Measurements from ENCODE around the gene YEATS2. TPM values are rescaled to one million over a fixed set of nuclear protein-coding genes. Genes with fewer than 3 reads are reported as not detected.

YEATS2 gene
- total and polyA plus RNA-seq, 2 donors (not counting 3 experiments of a cell fraction or from before 2014, with no cell fraction given), result 30.2 to 59.9 TPM

GRCh38 chr3:183802989-183803388 is 105.4 kb downstream of the YEATS2 start:
- POLR2A ChIA-PET, result no interaction called here

More at GRCh38 chr3:183802989-183803388, 105.4 kb downstream of the YEATS2 start:
- Histone ChIP-seq H3K9me1 (replicated peaks; ENCODE audit: control insufficient read depth, extremely low read depth, insufficient read depth, low read length) (no peaks in the 10 kb centered on the region), H3K27me3 (ENCODE audit: control insufficient read depth in 2 of 2, insufficient read depth in 2 of 2, low read length in 2 of 2) (no peaks in the 10 kb centered on the region), H3K27ac (ENCODE audit: insufficient read depth, low read depth, low read length) (no peak overlapping the region), H3K4me1 (ENCODE audit: control insufficient read depth, extremely low read depth, insufficient read depth, low read length) (no peaks in the 10 kb centered on the region), H2AFZ (ENCODE audit: low read depth, low read length) (no peak overlapping the region), H3K9ac (replicated peaks; ENCODE audit: extremely low read depth, insufficient read depth, low read length) (no peak overlapping the region), H3K4me3 (replicated peaks in 1 of 3; ENCODE audit: insufficient read depth in 1 of 3, low read depth in 1 of 3, low read length in 3 of 3) (no peak overlapping the region), H3K36me3 (ENCODE audit: control insufficient read depth in 2 of 2, extremely low read depth in 1 of 2, insufficient read depth in 2 of 2, low read length in 2 of 2) (peaks cover 43 to 51% of the 10 kb centered on the region in 2 experiments), H3K4me2 (ENCODE audit: insufficient read depth, low read length) (no peak overlapping the region), H3K9me3 (replicated peaks; ENCODE audit: control insufficient read depth, insufficient read depth, low read length) (no peaks in the 10 kb centered on the region), H3K79me2 (ENCODE audit: control insufficient read depth, insufficient read depth, low read length) (no peaks in the 10 kb centered on the region), H4K20me1 (replicated peaks; ENCODE audit: control insufficient read depth, extremely low read depth, insufficient read depth, low read length) (no peaks in the 10 kb centered on the region)
- BruUV-seq (replicated peaks), result no TSS peak
- CTCF ChIA-PET, result no interaction called here
- no peak for TF ChIP-seq JUN (IDR thresholded peaks at IDR 0.05; ENCODE audit: borderline replicate concordance, insufficient read depth, insufficient read length, low read depth)
- no peak for TF ChIP-seq FOS (IDR thresholded peaks at IDR 0.05; ENCODE audit: borderline replicate concordance, insufficient read depth, low read length)
- TF ChIP-seq GATA2 (IDR thresholded peaks at IDR 0.05; ENCODE audit: insufficient read depth, insufficient read length, low read depth, low read length), result no peak
- no peak for TF ChIP-seq POLR2AphosphoS5 (IDR thresholded peaks at IDR 0.05; ENCODE audit: insufficient read depth, low read depth, low read length)
- TF ChIP-seq, protein P1, sequence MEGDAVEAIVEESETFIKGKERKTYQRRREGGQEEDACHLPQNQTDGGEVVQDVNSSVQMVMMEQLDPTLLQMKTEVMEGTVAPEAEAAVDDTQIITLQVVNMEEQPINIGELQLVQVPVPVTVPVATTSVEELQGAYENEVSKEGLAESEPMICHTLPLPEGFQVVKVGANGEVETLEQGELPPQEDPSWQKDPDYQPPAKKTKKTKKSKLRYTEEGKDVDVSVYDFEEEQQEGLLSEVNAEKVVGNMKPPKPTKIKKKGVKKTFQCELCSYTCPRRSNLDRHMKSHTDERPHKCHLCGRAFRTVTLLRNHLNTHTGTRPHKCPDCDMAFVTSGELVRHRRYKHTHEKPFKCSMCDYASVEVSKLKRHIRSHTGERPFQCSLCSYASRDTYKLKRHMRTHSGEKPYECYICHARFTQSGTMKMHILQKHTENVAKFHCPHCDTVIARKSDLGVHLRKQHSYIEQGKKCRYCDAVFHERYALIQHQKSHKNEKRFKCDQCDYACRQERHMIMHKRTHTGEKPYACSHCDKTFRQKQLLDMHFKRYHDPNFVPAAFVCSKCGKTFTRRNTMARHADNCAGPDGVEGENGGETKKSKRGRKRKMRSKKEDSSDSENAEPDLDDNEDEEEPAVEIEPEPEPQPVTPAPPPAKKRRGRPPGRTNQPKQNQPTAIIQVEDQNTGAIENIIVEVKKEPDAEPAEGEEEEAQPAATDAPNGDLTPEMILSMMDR (IDR thresholded peaks at IDR 0.05; ENCODE audit: extremely low read depth in 1 of 2, insufficient read depth in 1 of 2, low read depth in 1 of 2, low read length in 2 of 2), result no peak
- no peak for TF ChIP-seq MAX (IDR thresholded peaks at IDR 0.05; ENCODE audit: insufficient read depth, insufficient read length)
- FAIRE-seq, result no peak
- dilution Hi-C loops (cut with MboI; ENCODE audit: extremely low pct_ligation_motif_present, low sequenced_read_pairs), result no loop called here
- no peak for DNase-seq (ENCODE audit: low read depth, low spot score)
- intact Hi-C loops (cut with micrococcal nuclease), result no loop called here
